SK-N-SH (cell line): Measurements from ENCODE around the gene TREM1. TPM values are rescaled to one million over a fixed set of nuclear protein-coding genes. Genes with fewer than 3 reads are reported as not detected.

Experiments used
- CTCF ChIA-PET: fragments of 300-600, 350-600 bp; formaldehyde crosslinking; extraction: SDS; loops from one replicate; lab custom pipeline; 2021; lab: Yijun Ruan, JAX
- POLR2A ChIA-PET: fragments of 350-600 bp; sonication (Branson Sonifier 250); formaldehyde crosslinking; extraction: SDS; loops from one replicate; lab custom pipeline; 2020; ENCODE audit warnings: antibody characterized with exemption, inconsistent platforms; lab: Yijun Ruan, JAX
- DNase-seq: peaks from one replicate; pipeline ENCODE4 v3.0.0; 2012
- H2AFZ ChIP-seq: fragments of 200-600 bp; sonication (generic); 2 replicates; pipeline ENCODE4 v1.8.1; 2016; ENCODE audit warnings: antibody characterized with exemption, mild to moderate bottlenecking, low read depth
- H3F3A ChIP-seq: fragments of 200-600 bp; sonication (generic); replicated peaks from 2 replicates; pipeline ENCODE3; 2016; ENCODE audit warnings: antibody characterized with exemption, mild to moderate bottlenecking; ENCODE audit not compliant: insufficient read depth
- H3K27ac ChIP-seq, 2 experiments: fragments of 200-500 bp in 1 of 2; fragments of 200-600 bp in 1 of 2; sonication (Bioruptor generic) in 1 of 2; sonication (generic), shearing (Covaris generic) in 1 of 2; 2 replicates each; pipeline versions ENCODE4 v1.5.1 to v1.6.1; 2014 to 2016; ENCODE audit warnings: low read depth in 2 of 2, inconsistent platforms in 1 of 2, low read length in 1 of 2, mild to moderate bottlenecking in 1 of 2, mixed read lengths in 1 of 2
- H3K27me3 ChIP-seq: fragments of 200-600 bp; sonication (generic), shearing (Covaris generic); 2 replicates; pipeline ENCODE4 v1.6.1; 2016; ENCODE audit warnings: mixed run types; ENCODE audit not compliant: insufficient read depth
- H3K36me3 ChIP-seq, 2 experiments: fragments of 200-500 bp in 1 of 2; fragments of 200-600 bp in 1 of 2; sonication (Bioruptor generic) in 1 of 2; sonication (generic) in 1 of 2; replicated peaks in 1 of 2; 2 replicates each; pipeline versions ENCODE3 to v1.5.1; 2014 to 2016; ENCODE audit warnings: low read length in 1 of 2, mild to moderate bottlenecking in 1 of 2; ENCODE audit not compliant: insufficient read depth in 2 of 2, control insufficient read depth in 1 of 2
- H3K4me1 ChIP-seq, 2 experiments: fragments of 200-500 bp in 1 of 2; fragments of 200-600 bp in 1 of 2; sonication (Bioruptor generic) in 1 of 2; sonication (generic), shearing (Covaris generic) in 1 of 2; 2 replicates each; pipeline versions ENCODE4 v1.5.1 to v1.6.1; 2014 to 2016; ENCODE audit warnings: low read depth in 1 of 2, low read length in 1 of 2, mixed run types in 1 of 2; ENCODE audit not compliant: insufficient read depth in 2 of 2, control insufficient read depth in 1 of 2
- H3K4me2 ChIP-seq: fragments of 200-600 bp; sonication (generic), shearing (Covaris generic); 2 replicates; pipeline ENCODE4 v1.6.1; 2017; ENCODE audit warnings: mixed run types
- H3K4me3 ChIP-seq, 2 experiments: fragments of 200-500 bp in 1 of 2; fragments of 200-600 bp in 1 of 2; sonication (Bioruptor generic) in 1 of 2; sonication (generic), shearing (Covaris generic) in 1 of 2; 2 replicates each; pipeline versions ENCODE4 v1.5.1 to v1.8.1; 2014 to 2016; ENCODE audit warnings: low read depth in 2 of 2, inconsistent platforms in 1 of 2, low read length in 1 of 2, mild to moderate bottlenecking in 1 of 2, mixed read lengths in 1 of 2, moderate library complexity in 1 of 2
- H3K79me2 ChIP-seq: fragments of 200-600 bp; sonication (generic); 2 replicates; pipeline ENCODE4 v1.8.1; 2017; ENCODE audit warnings: mild to moderate bottlenecking; ENCODE audit not compliant: insufficient read depth
- H3K9ac ChIP-seq: fragments of 200-600 bp; sonication (generic); 2 replicates; pipeline ENCODE4 v1.6.1; 2017; ENCODE audit warnings: mixed run types
- H3K9me2 ChIP-seq: fragments of 200-600 bp; sonication (generic); 2 replicates; pipeline ENCODE4 v1.6.1; 2017; ENCODE audit warnings: mixed run types
- H3K9me3 ChIP-seq: fragments of 200-600 bp; sonication (generic); 2 replicates; pipeline ENCODE4 v1.6.1; 2017; ENCODE audit warnings: mixed run types, mild to moderate bottlenecking, moderate library complexity
- H4K20me1 ChIP-seq: fragments of 200-600 bp; sonication (generic); 2 replicates; pipeline ENCODE4 v1.6.1; 2017; ENCODE audit warnings: mild to moderate bottlenecking, mixed run types; ENCODE audit not compliant: insufficient read depth
- EP300 ChIP-seq, 2 experiments: IDR thresholded peaks; 2 replicates each; pipeline versions ENCODE4 v1.4.0 to v1.6.1; 2012; ENCODE audit warnings: borderline replicate concordance in 1 of 2, low read depth in 1 of 2, low read length in 1 of 2
- FOSL2 ChIP-seq: IDR thresholded peaks from 2 replicates; pipeline ENCODE4 v1.4.0; 2012; ENCODE audit warnings: low read depth, mild to moderate bottlenecking, moderate library complexity, borderline replicate concordance
- FOXM1 ChIP-seq: IDR thresholded peaks from 2 replicates; pipeline ENCODE4 v1.4.0; 2012; ENCODE audit warnings: low read depth, mild to moderate bottlenecking
- GABPA ChIP-seq: IDR thresholded peaks from 2 replicates; pipeline ENCODE4 v1.4.0; 2012; ENCODE audit warnings: low read depth, mild to moderate bottlenecking
- IRF3 ChIP-seq: fragments of 150-350 bp; IDR thresholded peaks from 2 replicates; pipeline ENCODE4 v1.6.1; 2016; ENCODE audit warnings: mild to moderate bottlenecking, low read depth, low read length
- JUND ChIP-seq: IDR thresholded peaks from 2 replicates; pipeline ENCODE4 v1.4.0; 2012
- MEF2A ChIP-seq: IDR thresholded peaks from 2 replicates; pipeline ENCODE4 v1.4.0; 2012; ENCODE audit warnings: low read depth, borderline replicate concordance
- MXI1 ChIP-seq: IDR thresholded peaks from 2 replicates; pipeline ENCODE4 v1.6.1; 2012; ENCODE audit warnings: mild to moderate bottlenecking, low read depth, low read length, improper control_type of control experiment
- NRF1 ChIP-seq: IDR thresholded peaks from 2 replicates; pipeline ENCODE4 v1.6.1; 2012; ENCODE audit warnings: low read depth, mild to moderate bottlenecking, low read length
- PBX3 ChIP-seq: IDR thresholded peaks from 2 replicates; pipeline ENCODE4; 2012
- POLR2AphosphoS5 ChIP-seq: IDR thresholded peaks from 2 replicates; pipeline ENCODE4 v1.6.1; 2012; ENCODE audit warnings: low read depth, low read length
- SIN3A ChIP-seq: IDR thresholded peaks from 2 replicates; pipeline ENCODE4 v1.6.1; 2012; ENCODE audit warnings: low read depth, mild to moderate bottlenecking, low read length, moderate library complexity, borderline replicate concordance
- TEAD4 ChIP-seq: IDR thresholded peaks from 2 replicates; pipeline ENCODE4 v1.4.0; 2012; ENCODE audit warnings: mild to moderate bottlenecking, borderline replicate concordance; ENCODE audit not compliant: insufficient read depth
- YY1 ChIP-seq: IDR thresholded peaks from 2 replicates; pipeline ENCODE4 v1.4.0; 2012; ENCODE audit warnings: low read depth, mild to moderate bottlenecking
- ZBTB33 ChIP-seq: IDR thresholded peaks from 2 replicates; pipeline ENCODE4 v1.4.0; 2012; ENCODE audit warnings: low read depth, borderline replicate concordance
- WGBS: methylation state at CpG from one replicate; pipeline ENCODE4 v1.1.6; 2017; ENCODE audit warnings: low lambda C conversion rate; 5-methylcytosine and 5-hydroxymethylcytosine counted together
- polyA plus RNA-seq, 3 experiments: library from polyadenylated mRNA; depleted of rRNA; stranded (reverse); fragments of >200 nt; gene quantifications; 2 replicates each; pipeline ENCODE4 v1.2.3, GENCODE V29; 2012
- TF ChIP-seq, protein P1 (sequence below): fragments of 150-350 bp; IDR thresholded peaks from 2 replicates; pipeline ENCODE4 v1.6.1; 2017; ENCODE audit warnings: antibody characterized with exemption, low read length, low read depth, borderline replicate concordance
- TF ChIP-seq, protein P2 (sequence below): IDR thresholded peaks from 2 replicates; pipeline ENCODE4 v1.6.1; 2012; ENCODE audit warnings: mild to moderate bottlenecking, low read depth, low read length, moderate library complexity

Gene TREM1
- polyA plus RNA-seq, 1 of the 3 experiments (the other 2 are of a cell fraction), result not detected

DNA sequence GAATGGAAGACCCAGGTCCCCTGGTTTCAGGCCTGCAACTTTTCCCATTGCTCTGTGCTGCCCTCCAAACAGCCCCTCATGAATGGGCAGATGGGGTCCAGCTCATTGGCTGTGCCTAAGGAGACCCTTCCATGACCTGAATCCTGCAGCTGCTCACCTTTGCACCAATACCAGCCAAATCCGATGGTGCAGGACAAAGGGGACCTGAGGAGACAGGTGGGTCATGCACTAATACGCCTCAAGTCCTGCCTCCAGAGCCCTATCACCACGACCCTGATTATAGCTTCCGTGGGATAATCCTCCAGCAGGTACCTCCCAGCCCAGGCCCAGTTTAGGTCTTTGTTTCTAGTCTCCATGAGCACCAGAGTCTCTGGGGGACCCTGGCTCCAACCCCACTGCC, 16.8 kb downstream of the TREM1 start:
- no peak overlapping the region for H3K27ac ChIP-seq
- no peak overlapping the region for H3K4me2 ChIP-seq
- no peak for DNase-seq
- ChIA-PET CTCF (interaction anchor here (1.6 kb wide), 1 partner anchor 14 kb away, joined by 4 read pairs; no protein-coding TSS in a partner anchor), POLR2A (no interaction called here)
- no peaks in the 10 kb centered on the region for H3F3A ChIP-seq
- H2AFZ ChIP-seq, result no peak overlapping the region
- no peak overlapping the region for H3K4me3 ChIP-seq
- H4K20me1 ChIP-seq, result no peaks in the 10 kb centered on the region
- no peaks in the 10 kb centered on the region for H3K9me2 ChIP-seq
- H3K36me3 ChIP-seq, result no peaks in the 10 kb centered on the region
- no peak overlapping the region for H3K9ac ChIP-seq
- peaks cover 0 to 8% of the 10 kb centered on the region in 2 experiments; a peak in 2 of 4 replicates for H3K4me1 ChIP-seq
- no peaks in the 10 kb centered on the region for H3K9me3 ChIP-seq
- H3K27me3 ChIP-seq, result peaks cover under 1% of the 10 kb centered on the region; the same call in 1 of the 2 replicates
- WGBS, result 14% methylated on average over 1 of the region's 4 CpGs
- no peaks in the 10 kb centered on the region for H3K79me2 ChIP-seq
- no peak for TF ChIP-seq ZBTB33
- no peak for TF ChIP-seq PBX3
- TF ChIP-seq FOXM1, result no peak
- no peak for TF ChIP-seq TEAD4
- TF ChIP-seq, protein P1, sequence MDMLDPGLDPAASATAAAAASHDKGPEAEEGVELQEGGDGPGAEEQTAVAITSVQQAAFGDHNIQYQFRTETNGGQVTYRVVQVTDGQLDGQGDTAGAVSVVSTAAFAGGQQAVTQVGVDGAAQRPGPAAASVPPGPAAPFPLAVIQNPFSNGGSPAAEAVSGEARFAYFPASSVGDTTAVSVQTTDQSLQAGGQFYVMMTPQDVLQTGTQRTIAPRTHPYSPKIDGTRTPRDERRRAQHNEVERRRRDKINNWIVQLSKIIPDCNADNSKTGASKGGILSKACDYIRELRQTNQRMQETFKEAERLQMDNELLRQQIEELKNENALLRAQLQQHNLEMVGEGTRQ, result no peak
- no peak for TF ChIP-seq FOSL2
- TF ChIP-seq MXI1, result no peak
- no peak for TF ChIP-seq GABPA
- no peak for TF ChIP-seq JUND
- TF ChIP-seq IRF3, result no peak
- TF ChIP-seq YY1, result no peak

DNA sequence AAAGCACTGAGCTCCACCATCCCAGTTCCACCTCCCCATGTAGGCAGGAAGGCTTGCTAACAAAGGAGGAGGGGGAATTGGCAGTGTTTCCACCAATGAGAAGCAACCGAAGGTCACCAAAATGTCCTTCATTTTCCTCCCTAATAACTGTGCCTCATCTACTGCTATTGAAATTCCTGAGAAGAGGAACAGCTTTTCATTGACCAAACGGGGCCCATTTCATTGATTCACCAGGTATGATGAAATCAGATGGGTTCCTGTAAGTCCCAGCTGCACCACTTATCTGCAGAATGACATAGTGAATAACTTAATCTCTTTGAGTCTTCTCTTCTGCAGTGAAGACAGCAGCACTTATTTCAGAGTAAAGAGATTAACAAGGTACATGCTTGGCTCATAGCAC, 17.3 kb downstream of the TREM1 start:
- Histone ChIP-seq H3K36me3 (no peaks in the 10 kb centered on the region), H3K4me2 (no peak overlapping the region), H3K4me3 (no peak overlapping the region), H3K9me3 (no peaks in the 10 kb centered on the region), H3K79me2 (no peaks in the 10 kb centered on the region), H4K20me1 (no peaks in the 10 kb centered on the region), H3K27me3 (no peaks in the 10 kb centered on the region), H3K27ac (no peak overlapping the region), H3K9me2 (no peaks in the 10 kb centered on the region), H2AFZ (no peak overlapping the region), H3F3A (no peaks in the 10 kb centered on the region), H3K4me1 (peaks cover 0 to 8% of the 10 kb centered on the region in 2 experiments; a peak in 2 of 4 replicates), H3K9ac (no peak overlapping the region)
- ChIA-PET POLR2A (no interaction called here), CTCF (interaction anchor here (1.6 kb wide), 1 partner anchor 14 kb away, joined by 4 read pairs; no protein-coding TSS in a partner anchor)
- WGBS, result 31% methylated on average over 2 of the region's 2 CpGs
- DNase-seq, result no peak
- TF ChIP-seq EP300 (IDR thresholded peaks at IDR 0.05; ENCODE audit: borderline replicate concordance in 1 of 2, low read depth in 1 of 2, low read length in 1 of 2) (no peak), PBX3 (no peak), MEF2A (no peak), SIN3A (no peak), NRF1 (no peak), YY1 (no peak), POLR2AphosphoS5 (no peak)
- TF ChIP-seq, protein P2, sequence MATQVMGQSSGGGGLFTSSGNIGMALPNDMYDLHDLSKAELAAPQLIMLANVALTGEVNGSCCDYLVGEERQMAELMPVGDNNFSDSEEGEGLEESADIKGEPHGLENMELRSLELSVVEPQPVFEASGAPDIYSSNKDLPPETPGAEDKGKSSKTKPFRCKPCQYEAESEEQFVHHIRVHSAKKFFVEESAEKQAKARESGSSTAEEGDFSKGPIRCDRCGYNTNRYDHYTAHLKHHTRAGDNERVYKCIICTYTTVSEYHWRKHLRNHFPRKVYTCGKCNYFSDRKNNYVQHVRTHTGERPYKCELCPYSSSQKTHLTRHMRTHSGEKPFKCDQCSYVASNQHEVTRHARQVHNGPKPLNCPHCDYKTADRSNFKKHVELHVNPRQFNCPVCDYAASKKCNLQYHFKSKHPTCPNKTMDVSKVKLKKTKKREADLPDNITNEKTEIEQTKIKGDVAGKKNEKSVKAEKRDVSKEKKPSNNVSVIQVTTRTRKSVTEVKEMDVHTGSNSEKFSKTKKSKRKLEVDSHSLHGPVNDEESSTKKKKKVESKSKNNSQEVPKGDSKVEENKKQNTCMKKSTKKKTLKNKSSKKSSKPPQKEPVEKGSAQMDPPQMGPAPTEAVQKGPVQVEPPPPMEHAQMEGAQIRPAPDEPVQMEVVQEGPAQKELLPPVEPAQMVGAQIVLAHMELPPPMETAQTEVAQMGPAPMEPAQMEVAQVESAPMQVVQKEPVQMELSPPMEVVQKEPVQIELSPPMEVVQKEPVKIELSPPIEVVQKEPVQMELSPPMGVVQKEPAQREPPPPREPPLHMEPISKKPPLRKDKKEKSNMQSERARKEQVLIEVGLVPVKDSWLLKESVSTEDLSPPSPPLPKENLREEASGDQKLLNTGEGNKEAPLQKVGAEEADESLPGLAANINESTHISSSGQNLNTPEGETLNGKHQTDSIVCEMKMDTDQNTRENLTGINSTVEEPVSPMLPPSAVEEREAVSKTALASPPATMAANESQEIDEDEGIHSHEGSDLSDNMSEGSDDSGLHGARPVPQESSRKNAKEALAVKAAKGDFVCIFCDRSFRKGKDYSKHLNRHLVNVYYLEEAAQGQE, result no peak
